Osteoblast (primary cell): ENCODE results near the gene SHISA9. TPM values are rescaled to one million over a fixed set of nuclear protein-coding genes. Genes with fewer than 3 reads are reported as not detected.

ENCODE experiments used
- DNase-seq: peaks from one replicate; pipeline ENCODE4 v3.0.0; 2011; ENCODE audit warnings: low spot score, mixed read lengths; ENCODE audit not compliant: insufficient read length; ENCODE audit errors: missing footprints
- H2AFZ ChIP-seq: 2 replicates; pipeline ENCODE4 v1.6.0; 2011; ENCODE audit warnings: mild to moderate bottlenecking, low read length
- H3K27ac ChIP-seq: 2 replicates; pipeline ENCODE4 v1.5.1; 2011; ENCODE audit warnings: mild to moderate bottlenecking, low read depth, low read length, moderate library complexity
- H3K27me3 ChIP-seq: 2 replicates; pipeline ENCODE4 v1.6.0; 2012; ENCODE audit warnings: mild to moderate bottlenecking, control low read depth, inconsistent platforms, low read length, moderate library complexity; ENCODE audit not compliant: insufficient read depth
- H3K36me3 ChIP-seq: 2 replicates; pipeline ENCODE4 v1.5.1; 2011; ENCODE audit warnings: mild to moderate bottlenecking, low read length, control low read depth, moderate library complexity; ENCODE audit not compliant: insufficient read depth
- H3K4me1 ChIP-seq: 2 replicates; pipeline ENCODE4 v1.5.1; 2011; ENCODE audit warnings: mild to moderate bottlenecking, low read length, control low read depth, moderate library complexity; ENCODE audit not compliant: insufficient read depth
- H3K4me2 ChIP-seq: 2 replicates; pipeline ENCODE4 v1.6.0; 2011; ENCODE audit warnings: mild to moderate bottlenecking, low read length; ENCODE audit not compliant: insufficient read depth
- H3K4me3 ChIP-seq: fragments of 200-600 bp; sonication (generic); 3 replicates; pipeline ENCODE4 v1.5.1; 2012; ENCODE audit warnings: mild to moderate bottlenecking, low read length, inconsistent platforms; ENCODE audit not compliant: insufficient read depth
- H3K79me2 ChIP-seq: 2 replicates; pipeline ENCODE4 v1.6.0; 2012; ENCODE audit warnings: mild to moderate bottlenecking, low read length, control low read depth, inconsistent platforms; ENCODE audit not compliant: insufficient read depth
- H3K9me3 ChIP-seq: 2 replicates; pipeline ENCODE4 v1.5.1; 2011; ENCODE audit warnings: low read depth, low read length, control low read depth
- H4K20me1 ChIP-seq: 2 replicates; pipeline ENCODE4 v1.6.0; 2012; ENCODE audit warnings: mild to moderate bottlenecking, low read length, control low read depth; ENCODE audit not compliant: insufficient read depth
- total RNA-seq: library from RNA; depleted of rRNA; stranded (reverse); fragments of >200 nt; gene quantifications from 2 replicates; pipeline ENCODE4 v1.2.3, GENCODE V29; 2012
- TF ChIP-seq, protein P1 (sequence below): IDR thresholded peaks from 2 replicates; pipeline ENCODE4 v1.5.1; 2011; ENCODE audit warnings: mild to moderate bottlenecking, low read depth, low read length, moderate library complexity; ENCODE audit errors: extremely low read depth

The SHISA9 gene
- total RNA-seq, 1 donor, result under 0.01 TPM

DNA sequence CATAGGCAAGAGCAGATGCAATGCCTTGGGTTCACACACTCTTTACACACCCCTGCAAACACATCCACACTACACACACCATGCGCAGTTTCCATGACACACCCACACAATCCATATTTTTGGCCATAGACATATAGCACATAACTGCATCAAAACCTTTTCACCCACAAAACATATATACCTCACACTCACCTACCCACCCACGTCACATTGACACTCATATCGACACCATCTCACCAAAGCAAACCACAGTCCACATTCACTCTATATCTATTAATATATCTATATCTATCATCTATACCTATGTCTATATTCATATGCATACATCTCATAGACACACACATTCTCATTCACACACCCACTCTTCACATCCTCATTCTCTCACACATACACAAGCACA, 246.9 kb downstream of the SHISA9 start:
- H3K36me3 ChIP-seq, result no peaks in the 10 kb centered on the region
- no peaks in the 10 kb centered on the region for H3K9me3 ChIP-seq
- no peaks in the 10 kb centered on the region for H3K79me2 ChIP-seq
- no peaks in the 10 kb centered on the region for H4K20me1 ChIP-seq
- H3K4me2 ChIP-seq, result no peak overlapping the region
- no peak overlapping the region for H3K4me3 ChIP-seq
- no peak overlapping the region for H2AFZ ChIP-seq
- no peak overlapping the region for H3K27ac ChIP-seq
- TF ChIP-seq, protein P1, sequence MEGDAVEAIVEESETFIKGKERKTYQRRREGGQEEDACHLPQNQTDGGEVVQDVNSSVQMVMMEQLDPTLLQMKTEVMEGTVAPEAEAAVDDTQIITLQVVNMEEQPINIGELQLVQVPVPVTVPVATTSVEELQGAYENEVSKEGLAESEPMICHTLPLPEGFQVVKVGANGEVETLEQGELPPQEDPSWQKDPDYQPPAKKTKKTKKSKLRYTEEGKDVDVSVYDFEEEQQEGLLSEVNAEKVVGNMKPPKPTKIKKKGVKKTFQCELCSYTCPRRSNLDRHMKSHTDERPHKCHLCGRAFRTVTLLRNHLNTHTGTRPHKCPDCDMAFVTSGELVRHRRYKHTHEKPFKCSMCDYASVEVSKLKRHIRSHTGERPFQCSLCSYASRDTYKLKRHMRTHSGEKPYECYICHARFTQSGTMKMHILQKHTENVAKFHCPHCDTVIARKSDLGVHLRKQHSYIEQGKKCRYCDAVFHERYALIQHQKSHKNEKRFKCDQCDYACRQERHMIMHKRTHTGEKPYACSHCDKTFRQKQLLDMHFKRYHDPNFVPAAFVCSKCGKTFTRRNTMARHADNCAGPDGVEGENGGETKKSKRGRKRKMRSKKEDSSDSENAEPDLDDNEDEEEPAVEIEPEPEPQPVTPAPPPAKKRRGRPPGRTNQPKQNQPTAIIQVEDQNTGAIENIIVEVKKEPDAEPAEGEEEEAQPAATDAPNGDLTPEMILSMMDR, result no peak
- DNase-seq, result no peak
- H3K27me3 ChIP-seq, result no peaks in the 10 kb centered on the region
- H3K4me1 ChIP-seq, result no peaks in the 10 kb centered on the region

DNA sequence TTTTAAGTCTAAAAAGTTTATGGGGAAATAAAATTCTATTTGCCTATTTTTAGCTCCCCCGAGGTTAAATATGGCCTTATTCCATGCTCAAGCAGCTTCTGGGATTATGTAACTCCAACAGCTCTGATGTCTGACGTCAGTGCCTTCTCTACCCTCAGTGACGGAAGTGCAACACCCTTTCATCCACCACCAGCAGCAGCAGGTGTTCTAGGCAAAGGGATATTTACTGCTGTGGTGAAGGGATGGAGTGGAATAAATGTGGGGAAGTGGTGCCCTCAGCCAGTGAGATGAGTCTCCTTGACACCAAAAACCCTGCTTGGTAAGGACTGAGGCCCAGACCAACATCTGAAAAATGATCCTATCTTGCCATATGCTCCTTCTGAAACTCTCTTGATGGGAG, 247.4 kb downstream of the SHISA9 start:
- Histone ChIP-seq H3K79me2 (no peaks in the 10 kb centered on the region), H3K27ac (no peak overlapping the region), H3K36me3 (no peaks in the 10 kb centered on the region), H3K27me3 (no peaks in the 10 kb centered on the region), H3K4me1 (no peaks in the 10 kb centered on the region), H3K4me2 (no peak overlapping the region), H2AFZ (no peak overlapping the region), H3K9me3 (no peaks in the 10 kb centered on the region), H4K20me1 (no peaks in the 10 kb centered on the region), H3K4me3 (no peak overlapping the region)
- DNase-seq, result no peak
- TF ChIP-seq, protein P1, result no peak

DNA sequence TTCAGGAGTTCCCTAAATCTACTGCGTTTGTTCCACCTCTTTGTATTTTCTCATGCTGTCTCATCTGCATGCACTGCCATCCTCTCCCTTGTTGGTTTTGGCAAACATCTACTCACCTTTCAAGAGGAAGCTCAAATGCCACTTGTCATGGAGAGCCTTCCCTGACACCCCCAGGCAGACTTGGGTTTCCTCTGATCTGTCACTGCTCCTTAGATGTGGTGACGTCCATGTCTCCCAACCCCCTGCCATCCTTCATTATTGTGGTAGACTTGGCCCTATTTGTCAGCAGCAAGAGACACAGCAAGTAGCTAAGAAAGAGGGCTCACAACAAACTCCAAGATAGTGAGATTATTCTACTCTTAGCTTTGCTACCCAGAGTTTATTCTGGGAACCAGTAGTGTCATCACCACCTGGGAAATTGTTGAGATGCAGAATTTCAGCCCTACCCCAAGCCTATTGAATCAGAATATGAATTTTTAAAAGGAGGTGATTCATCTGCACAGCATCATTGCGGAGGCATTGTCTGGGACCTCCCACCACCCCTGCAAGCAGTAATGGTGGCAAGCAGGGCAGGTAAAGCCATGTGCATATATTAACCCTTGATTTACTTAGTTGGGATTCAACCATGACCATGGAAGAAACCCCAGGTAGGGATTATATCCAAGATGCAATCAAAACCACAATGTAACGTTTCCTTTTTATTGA, 248.9 kb downstream of the SHISA9 start:
- Histone ChIP-seq H3K4me2 (no peak overlapping the region), H3K27ac (no peak overlapping the region), H3K79me2 (no peaks in the 10 kb centered on the region), H3K9me3 (no peaks in the 10 kb centered on the region), H2AFZ (no peak overlapping the region), H4K20me1 (no peaks in the 10 kb centered on the region), H3K4me3 (no peak overlapping the region), H3K27me3 (no peaks in the 10 kb centered on the region), H3K36me3 (no peaks in the 10 kb centered on the region), H3K4me1 (no peaks in the 10 kb centered on the region)
- TF ChIP-seq, protein P1, result no peak
- no peak for DNase-seq

DNA sequence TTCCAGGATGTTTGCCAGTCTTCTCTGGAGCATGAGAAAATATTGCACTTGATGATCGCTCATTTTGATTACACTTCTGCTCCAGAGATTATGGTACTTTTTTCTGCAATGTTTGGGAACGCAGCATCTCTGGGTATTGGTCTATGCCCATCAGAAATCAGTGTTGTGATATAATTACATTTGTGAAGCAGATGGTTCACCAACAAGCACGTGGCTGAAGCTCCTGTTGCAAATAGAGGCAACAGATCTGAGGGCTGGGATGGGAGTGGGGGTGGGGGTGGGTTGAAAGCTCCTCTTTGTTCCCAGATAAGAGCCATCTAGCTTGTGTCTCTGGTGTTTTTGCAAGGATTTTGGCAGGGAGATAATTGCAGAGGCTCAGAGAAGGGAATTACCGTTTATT, 252.3 kb downstream of the SHISA9 start:
- Histone ChIP-seq H2AFZ (no peak overlapping the region), H3K4me2 (no peak overlapping the region), H3K9me3 (no peaks in the 10 kb centered on the region), H3K4me1 (no peaks in the 10 kb centered on the region), H3K36me3 (no peaks in the 10 kb centered on the region), H4K20me1 (no peaks in the 10 kb centered on the region), H3K79me2 (no peaks in the 10 kb centered on the region), H3K27ac (no peak overlapping the region), H3K27me3 (no peaks in the 10 kb centered on the region), H3K4me3 (no peak overlapping the region)
- TF ChIP-seq, protein P1, result no peak
- DNase-seq, result no peak
